ENCODE results near the gene HERC4.
"Not testable (repeated sequence)": the region's sequence is repeated elsewhere in the genome, so short reads cannot be mapped to it uniquely, and the experiment has no call there.

The HERC4 gene

GRCh38 chr10:68023292-68023691 lies 51.8 kb downstream of the HERC4 start:
- H3K27ac ChIP-seq, result no peak overlapping the region
- H3K4me1 ChIP-seq, result no peaks in the 10 kb centered on the region
- no peaks in the 10 kb centered on the region for H3K27me3 ChIP-seq
- peaks cover 33% of the 10 kb centered on the region for H3K9me3 ChIP-seq
- H3K36me3 ChIP-seq, result peaks cover 65% of the 10 kb centered on the region
- no peak overlapping the region for H3K4me2 ChIP-seq
- H3K4me3 ChIP-seq, result no peak overlapping the region
- no peaks in the 10 kb centered on the region for H4K20me1 ChIP-seq
- no peak for TF ChIP-seq Cebpa-rat (IDR thresholded peaks at IDR 0.05)
- no peak overlapping the region for H3K9ac ChIP-seq

GRCh38 chr10:68022324-68022723 lies 52.8 kb downstream of the HERC4 start:
- not testable (repeated sequence) for H4K20me1 ChIP-seq, H3K4me3 ChIP-seq, H3K27me3 ChIP-seq, H3K4me1 ChIP-seq, H3K4me2 ChIP-seq, H3K27ac ChIP-seq, H3K9ac ChIP-seq
- H3K36me3 ChIP-seq, result peaks cover 66% of the 10 kb centered on the region
- peaks cover 33% of the 10 kb centered on the region for H3K9me3 ChIP-seq

- not testable (repeated sequence) for H3K27ac ChIP-seq
Measured at GRCh38 chr10:68016519-68016918, 58.6 kb downstream of the HERC4 start.

GRCh38 chr10:68010426-68010940 lies 64.6 kb downstream of the HERC4 start:
- H3K36me3 ChIP-seq, result peaks cover 65% of the 10 kb centered on the region
- H3K4me2 ChIP-seq, result no peak overlapping the region
- no peaks in the 10 kb centered on the region for H3K4me1 ChIP-seq
- H3K4me3 ChIP-seq, result no peak overlapping the region
- H3K27me3 ChIP-seq, result no peaks in the 10 kb centered on the region
- peaks cover 8% of the 10 kb centered on the region for H3K9me3 ChIP-seq
- no peaks in the 10 kb centered on the region for H4K20me1 ChIP-seq
- no peak for TF ChIP-seq Cebpa-rat (IDR thresholded peaks at IDR 0.05)
- H3K27ac ChIP-seq, result no peak overlapping the region
- H3K9ac ChIP-seq, result no peak overlapping the region

More at GRCh38 chr10:68016519-68016918, 58.6 kb downstream of the HERC4 start:
- not testable (repeated sequence) for H3K4me3 ChIP-seq, H3K4me1 ChIP-seq, H3K4me2 ChIP-seq, H3K9ac ChIP-seq, H4K20me1 ChIP-seq, H3K27me3 ChIP-seq
- Histone ChIP-seq H3K36me3 (peaks cover 63% of the 10 kb centered on the region), H3K9me3 (peaks cover 22% of the 10 kb centered on the region)

- Histone ChIP-seq H4K20me1 (no peaks in the 10 kb centered on the region), H3K9me3 (peaks cover 8% of the 10 kb centered on the region), H3K4me3 (no peak overlapping the region), H3K27me3 (no peaks in the 10 kb centered on the region), H3K27ac (no peak overlapping the region), H3K4me1 (no peaks in the 10 kb centered on the region), H3K4me2 (no peak overlapping the region), H3K9ac (no peak overlapping the region), H3K36me3 (peaks cover 63% of the 10 kb centered on the region)
- TF ChIP-seq Cebpa-rat (IDR thresholded peaks at IDR 0.05), result no peak
Measured at GRCh38 chr10:68007356-68007755, 67.7 kb downstream of the HERC4 start.

- Histone ChIP-seq H3K4me1 (no peaks in the 10 kb centered on the region), H3K9me3 (no peaks in the 10 kb centered on the region), H3K36me3 (peaks cover 24% of the 10 kb centered on the region), H3K9ac (no peak overlapping the region), H3K27ac (no peak overlapping the region), H4K20me1 (no peaks in the 10 kb centered on the region), H3K4me2 (no peak overlapping the region), H3K4me3 (no peak overlapping the region), H3K27me3 (no peaks in the 10 kb centered on the region)
- no peak for TF ChIP-seq Cebpa-rat (IDR thresholded peaks at IDR 0.05)
Measured at GRCh38 chr10:68001539-68001938, 73.5 kb downstream of the HERC4 start.

GRCh38 chr10:68001000-68001399 lies 74.1 kb downstream of the HERC4 start:
- Histone ChIP-seq H3K27ac (no peak overlapping the region), H4K20me1 (no peaks in the 10 kb centered on the region), H3K4me1 (no peaks in the 10 kb centered on the region), H3K9me3 (no peaks in the 10 kb centered on the region), H3K4me3 (no peak overlapping the region), H3K4me2 (no peak overlapping the region), H3K9ac (no peak overlapping the region), H3K27me3 (no peaks in the 10 kb centered on the region), H3K36me3 (peaks cover 25% of the 10 kb centered on the region)
- TF ChIP-seq Cebpa-rat (IDR thresholded peaks at IDR 0.05), result no peak

- Histone ChIP-seq H3K4me1 (no peaks in the 10 kb centered on the region), H3K27me3 (no peaks in the 10 kb centered on the region), H3K9me3 (no peaks in the 10 kb centered on the region), H3K4me2 (no peak overlapping the region), H3K36me3 (peaks cover 42% of the 10 kb centered on the region), H4K20me1 (no peaks in the 10 kb centered on the region), H3K4me3 (no peak overlapping the region), H3K9ac (no peak overlapping the region), H3K27ac (no peak overlapping the region)
- no peak for TF ChIP-seq Cebpa-rat (IDR thresholded peaks at IDR 0.05)
Measured at GRCh38 chr10:67990093-67990492, 85.0 kb downstream of the HERC4 start.

GRCh38 chr10:67988606-67989005 lies 86.5 kb downstream of the HERC4 start:
- no peak overlapping the region for H3K27ac ChIP-seq
- H4K20me1 ChIP-seq, result no peaks in the 10 kb centered on the region
- no peak for TF ChIP-seq Cebpa-rat (IDR thresholded peaks at IDR 0.05)
- no peak overlapping the region for H3K9ac ChIP-seq
- no peaks in the 10 kb centered on the region for H3K27me3 ChIP-seq
- no peak overlapping the region for H3K4me2 ChIP-seq
- no peak overlapping the region for H3K4me3 ChIP-seq
- peaks cover 48% of the 10 kb centered on the region for H3K36me3 ChIP-seq
- no peaks in the 10 kb centered on the region for H3K4me1 ChIP-seq
- H3K9me3 ChIP-seq, result no peaks in the 10 kb centered on the region

- H3K4me1 ChIP-seq, H3K4me3 ChIP-seq, H3K27me3 ChIP-seq, H3K4me2 ChIP-seq, H3K9ac ChIP-seq, H3K9me3 ChIP-seq, H3K27ac ChIP-seq, H4K20me1 ChIP-seq: not testable (repeated sequence)
- peaks cover 76% of the 10 kb centered on the region for H3K36me3 ChIP-seq
Measured at GRCh38 chr10:67982603-67983002, 92.5 kb downstream of the HERC4 start.

GRCh38 chr10:67978749-67979148 lies 96.3 kb downstream of the HERC4 start:
- TF ChIP-seq Cebpa-rat (IDR thresholded peaks at IDR 0.05), result no peak
- Histone ChIP-seq H3K4me1 (no peaks in the 10 kb centered on the region), H3K4me3 (no peak overlapping the region), H3K9ac (no peak overlapping the region), H3K36me3 (peaks cover 73% of the 10 kb centered on the region), H3K27me3 (no peaks in the 10 kb centered on the region), H3K9me3 (no peaks in the 10 kb centered on the region), H4K20me1 (no peaks in the 10 kb centered on the region), H3K4me2 (no peak overlapping the region), H3K27ac (no peak overlapping the region)
